ENCODE measurements around the gene SCAF8.
A peak's percentile ranks its signal among the peaks of the same experiment; 100 is the strongest.
"Not testable (repeated sequence)": the region's sequence is repeated elsewhere in the genome, so short reads cannot be mapped to it uniquely, and the experiment has no call there.

The SCAF8 gene

GRCh38 chr6:154782193-154782592 lies 49.0 kb downstream of the SCAF8 start:
- peak; percentile 66 to 82 for DNase-seq

DNA sequence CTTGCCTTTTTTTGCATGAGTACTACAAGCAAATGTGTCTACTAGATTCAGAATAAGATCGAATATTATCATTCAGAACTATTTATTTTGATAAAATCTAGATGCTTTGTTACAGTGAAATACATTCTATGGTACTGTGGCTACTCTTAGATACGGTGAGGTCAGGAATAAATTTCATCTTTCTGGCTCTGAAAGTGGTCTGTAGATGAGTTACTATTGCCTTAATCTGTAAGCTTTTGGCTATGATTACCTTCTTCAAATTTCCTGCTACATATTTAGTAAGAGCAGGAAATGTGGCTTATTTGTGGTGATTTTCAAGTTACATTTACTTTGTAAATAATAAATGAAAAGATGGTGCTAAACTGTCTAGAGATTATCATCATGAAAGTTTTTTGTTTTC lies 50.0 kb downstream of the SCAF8 start:
- DNase-seq, result no peak

GRCh38 chr6:154785075-154785474 lies 51.9 kb downstream of the SCAF8 start:
- no peak for DNase-seq

GRCh38 chr6:154786144-154786868 lies 53.1 kb downstream of the SCAF8 start:
- DNase-seq, result no peak

- DNase-seq, result peak; percentile 4 to 11
These were observed 58.5 kb downstream of the SCAF8 start for GRCh38 chr6:154791556-154792317.

DNA sequence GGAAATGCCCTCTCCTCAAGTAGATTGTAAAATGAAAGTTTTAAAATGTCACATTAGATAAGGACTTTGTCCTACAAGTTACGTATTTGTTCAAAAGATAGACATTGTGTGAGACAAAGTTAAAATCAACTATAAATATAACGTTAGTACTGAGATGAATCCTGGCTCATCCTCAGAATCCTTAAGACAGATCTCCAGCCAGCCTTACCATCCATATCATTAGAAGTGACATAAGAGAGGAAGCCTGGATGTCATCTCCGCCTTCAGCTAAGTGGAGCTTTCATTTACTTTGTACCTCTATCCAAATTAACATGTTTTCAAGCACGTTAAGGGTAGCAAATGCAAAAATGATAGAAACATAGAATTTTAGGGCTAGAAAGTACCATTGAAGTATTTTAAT lies 59.1 kb downstream of the SCAF8 start:
- no peak for DNase-seq

GRCh38 chr6:154792761-154793160 lies 59.5 kb downstream of the SCAF8 start:
- no peak for DNase-seq

GRCh38 chr6:154796484-154796883 lies 63.3 kb downstream of the SCAF8 start:
- DNase-seq, result no peak

DNA sequence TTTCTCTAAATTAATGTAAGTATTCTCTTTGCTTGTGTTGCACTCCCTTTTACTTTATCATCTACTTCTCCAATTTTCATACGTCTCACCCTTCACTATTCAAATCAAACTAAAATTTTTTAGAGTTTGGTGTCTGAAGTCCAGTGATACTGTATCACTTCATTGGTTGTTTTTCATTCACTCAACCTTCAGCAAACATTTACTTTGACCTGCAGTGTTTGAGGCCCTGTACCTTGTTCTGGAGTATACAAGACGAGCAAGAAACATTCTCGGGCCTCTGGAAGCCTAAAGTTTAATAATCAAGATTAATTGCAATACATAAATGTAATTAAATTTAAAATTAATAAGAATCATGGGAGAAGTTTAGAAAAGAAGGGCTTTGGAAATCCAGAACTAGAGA lies 64.6 kb downstream of the SCAF8 start:
- DNase-seq, result no peak

DNA sequence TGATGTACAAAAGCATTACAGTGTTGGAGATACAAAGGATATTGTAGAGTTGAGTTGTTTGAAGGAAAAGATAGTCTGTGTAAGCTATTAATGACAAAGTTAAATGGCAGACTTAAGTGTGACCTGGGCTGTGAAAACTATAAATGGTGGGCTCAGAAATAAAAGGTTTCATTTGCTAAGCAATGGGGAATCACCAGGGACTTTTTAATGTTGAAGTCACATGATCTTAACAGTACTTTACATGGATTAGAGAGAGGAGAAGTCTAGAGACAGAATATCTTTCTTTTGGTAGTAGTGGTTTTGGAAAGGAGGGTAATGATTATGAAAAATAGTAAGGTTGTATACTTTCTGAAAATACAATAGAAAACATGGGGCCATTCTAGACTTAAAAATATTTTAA lies 67.1 kb downstream of the SCAF8 start:
- DNase-seq, result no peak

- peak; percentile 45 to 48 for DNase-seq
These were observed 72.2 kb downstream of the SCAF8 start for GRCh38 chr6:154805288-154805911.

DNA sequence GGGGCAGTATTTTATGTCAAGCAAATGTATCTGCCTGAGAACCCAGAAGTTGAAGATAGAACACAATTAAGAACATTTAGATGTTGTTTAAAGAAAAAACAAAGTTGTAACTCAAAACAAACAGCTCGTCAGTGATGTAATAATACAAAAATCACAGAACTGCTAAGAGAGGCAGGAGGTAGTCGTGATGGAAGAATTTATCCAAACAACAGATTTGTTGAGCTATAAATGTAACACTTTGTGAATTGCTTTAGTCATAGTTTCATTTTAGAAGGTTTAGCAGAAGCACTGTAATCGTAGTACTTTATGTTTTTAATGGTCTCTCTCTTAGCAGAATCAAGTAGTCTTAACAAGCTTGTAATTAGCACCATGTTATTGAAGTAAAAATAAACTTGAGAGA lies 73.6 kb downstream of the SCAF8 start:
- DNase-seq, result no peak

- DNase-seq, result not testable (repeated sequence)
These were observed 78.4 kb downstream of the SCAF8 start for GRCh38 chr6:154811663-154812062.

- DNase-seq, result no peak
These were observed 80.8 kb downstream of the SCAF8 start for GRCh38 chr6:154814063-154814462.

DNA sequence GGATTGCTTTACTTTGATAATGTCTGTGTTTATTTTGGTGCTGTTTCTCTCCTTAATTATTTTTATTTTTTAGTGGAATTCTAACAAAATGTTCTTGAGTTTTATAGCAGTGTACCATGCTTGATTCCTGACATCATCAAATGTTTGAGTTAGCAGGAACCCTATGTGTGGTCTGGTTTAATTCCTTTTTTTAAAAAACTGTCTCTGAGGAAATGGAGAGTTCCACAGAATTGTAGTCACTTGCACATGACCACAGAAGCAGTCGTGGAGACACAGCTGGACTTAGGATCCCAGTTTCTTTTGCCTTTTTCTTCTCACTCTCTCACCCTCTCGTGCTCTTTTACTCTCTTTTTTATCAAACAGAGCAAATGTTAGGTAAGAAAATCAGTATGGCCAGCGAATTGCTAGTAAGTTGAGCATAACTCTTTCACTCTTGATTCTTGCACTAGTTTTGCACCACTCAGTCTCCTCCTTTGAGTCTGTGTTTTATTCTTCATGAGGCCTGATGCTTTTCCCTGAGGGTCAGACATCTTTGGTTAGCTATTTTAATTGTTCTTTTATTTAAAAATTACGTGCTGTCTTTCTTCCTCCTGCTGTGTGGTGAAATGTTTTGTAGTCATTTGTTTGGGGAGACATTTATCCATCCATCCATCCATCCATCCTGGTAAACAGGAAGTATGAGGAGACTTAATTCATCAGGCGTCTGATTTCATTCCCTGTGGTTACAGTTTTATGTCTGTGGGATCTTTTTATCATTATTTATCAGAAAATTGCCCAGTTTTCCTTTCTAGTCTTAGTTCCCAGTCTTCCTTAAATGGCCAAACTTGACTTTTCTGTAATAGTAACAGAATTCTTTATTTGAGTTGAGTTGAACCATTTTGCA lies 83.0 kb downstream of the SCAF8 start:
- peak; percentile 45 to 48 for DNase-seq

DNA sequence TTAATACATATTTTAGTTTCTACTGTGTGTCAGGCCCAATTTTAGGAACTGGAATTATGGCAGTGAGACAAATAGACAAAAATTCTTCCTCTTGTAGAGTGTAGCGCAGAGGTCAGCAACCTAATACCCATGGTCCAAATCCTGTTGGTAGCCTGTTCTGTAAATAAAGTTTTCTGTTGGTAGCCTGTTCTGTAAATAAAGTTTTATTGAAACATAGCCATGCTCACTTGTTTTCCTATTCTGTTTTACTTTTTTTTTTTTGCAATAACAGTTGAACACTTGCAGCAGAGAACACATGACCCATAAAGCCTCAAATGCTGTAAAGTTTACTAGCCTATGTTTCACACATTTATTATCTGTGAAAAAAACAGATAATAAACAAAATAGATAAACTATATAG lies 87.9 kb downstream of the SCAF8 start:
- no peak for DNase-seq

GRCh38 chr6:154821638-154822037 lies 88.4 kb downstream of the SCAF8 start:
- DNase-seq, result no peak

GRCh38 chr6:154822947-154823558 lies 89.8 kb downstream of the SCAF8 start:
- no peak for DNase-seq

GRCh38 chr6:154824076-154824475 lies 90.9 kb downstream of the SCAF8 start:
- no peak for DNase-seq

DNA sequence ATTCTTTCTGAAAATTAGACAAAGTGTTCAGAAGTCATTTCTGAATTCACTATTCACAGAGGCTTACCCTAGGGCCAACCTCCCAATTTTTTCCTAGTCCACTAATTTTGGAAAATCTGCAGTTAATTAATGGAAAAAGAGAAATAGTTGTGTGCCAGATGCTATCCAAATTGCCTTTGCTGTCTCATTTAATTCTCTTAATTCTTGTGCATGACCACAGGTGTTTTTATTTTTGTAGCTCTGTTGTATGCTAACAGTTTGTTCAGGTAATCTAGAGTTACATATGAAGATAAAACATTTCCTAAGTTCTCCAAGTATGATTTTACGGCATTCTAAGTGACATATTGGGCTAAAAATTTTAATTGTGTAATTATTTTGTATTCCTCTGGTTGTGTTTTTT lies 96.8 kb downstream of the SCAF8 start:
- no peak for DNase-seq

DNA sequence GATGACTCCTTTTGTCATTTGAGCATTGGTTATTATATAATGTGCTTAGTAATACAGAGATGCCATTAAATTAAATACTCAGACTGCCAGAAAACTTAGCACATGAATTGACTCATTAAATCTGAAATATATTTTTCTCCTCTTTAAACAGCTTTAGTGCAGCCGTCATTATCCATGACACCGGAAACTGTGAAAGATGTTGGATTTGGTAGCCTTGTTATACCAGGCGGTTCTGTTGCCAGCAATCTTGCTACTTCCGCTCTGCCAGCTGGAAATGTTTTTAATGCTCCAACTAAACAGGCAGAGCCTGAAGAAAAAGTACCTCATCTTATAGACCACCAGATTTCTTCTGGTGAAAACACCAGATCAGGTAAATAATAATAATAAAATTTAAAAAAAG lies 97.6 kb downstream of the SCAF8 start:
- DNase-seq, result no peak

DNA sequence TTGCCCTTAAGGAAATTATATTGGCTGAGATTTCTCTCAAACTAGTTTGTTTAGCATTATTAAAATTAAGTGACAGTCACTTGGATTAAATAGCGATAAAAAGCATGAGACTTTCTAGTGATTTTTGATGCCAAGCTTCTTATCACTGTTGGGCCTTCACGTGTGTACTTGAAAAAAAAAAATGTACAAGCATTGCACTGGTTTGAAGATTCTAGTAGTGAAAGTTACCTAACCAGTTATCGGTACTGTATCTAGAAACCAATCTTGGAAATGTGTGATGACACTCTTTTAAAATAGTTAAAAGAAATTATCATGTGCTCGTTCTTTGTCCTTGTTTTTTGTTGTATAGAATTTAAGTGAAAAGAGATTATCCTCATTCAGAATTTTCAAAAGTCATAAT lies 102.1 kb downstream of the SCAF8 start:
- no peak for DNase-seq
